A549 (cell line): Measurements from ENCODE around the gene TMEM95. TPM values are rescaled to one million over a fixed set of nuclear protein-coding genes. Genes with fewer than 3 reads are reported as not detected.
A peak's percentile ranks its signal among the peaks of the same experiment; 100 is the strongest.

Experiments used
- ATAC-seq, 2 experiments: fragments of 200-7000 bp in 1 of 2; fragments of >200 bp in 1 of 2; cut with Nextera tagmentation in 1 of 2; cut with Tn5 transposase in 1 of 2; 3 replicates each; pipeline versions ENCODE4 v1.8.0 to v1.9.1; 2018 to 2020; ENCODE audit warnings: mild to moderate bottlenecking in 1 of 2, moderate library complexity in 1 of 2
- CTCF ChIA-PET: fragments of 300-600 bp; sonication (Branson Sonifier 250); formaldehyde crosslinking; extraction: SDS; loops from one replicate; lab custom pipeline; 2021; ENCODE audit warnings: antibody characterized with exemption, inconsistent platforms; lab: Yijun Ruan, JAX
- POLR2A ChIA-PET: fragments of 350-600 bp; formaldehyde crosslinking; extraction: SDS; loops from one replicate; lab custom pipeline; 2021; ENCODE audit warnings: antibody characterized with exemption, inconsistent platforms; lab: Yijun Ruan, JAX
- DNase-seq, 2 experiments: peaks; one replicate each; pipeline versions ENCODE4 v3.0.0 to v3.0.0-alpha.2; 2011 to 2016; ENCODE audit warnings: low read depth in 1 of 2, low spot score in 1 of 2
- FAIRE-seq: peaks from 2 replicates; lab custom pipeline; 2011; peaks lifted over from hg19 to GRCh38; lab: Jason Lieb, UNC
- H3K27ac ChIP-seq, 2 experiments: fragments of >200 bp; sonication (Bioruptor Twin); formaldehyde crosslinking; 3 replicates each; pipeline ENCODE4 v1.5.1; 2016 to 2017
- H3K4me1 ChIP-seq: fragments of >200 bp; sonication (Bioruptor Twin); formaldehyde crosslinking; 3 replicates; pipeline ENCODE4 v1.6.1; 2016
- H3K4me2 ChIP-seq: fragments of >200 bp; sonication (Bioruptor Twin); formaldehyde crosslinking; 3 replicates; pipeline ENCODE4 v1.6.1; 2016
- H3K4me3 ChIP-seq: fragments of >200 bp; sonication (Bioruptor Twin); formaldehyde crosslinking; 3 replicates; pipeline ENCODE4 v1.5.1; 2016
- H3K9me3 ChIP-seq: fragments of >200 bp; sonication (Bioruptor Twin); formaldehyde crosslinking; 3 replicates; pipeline ENCODE4 v1.6.1; 2016
- CBX2 ChIP-seq: fragments of 200-600 bp; sonication (generic); IDR thresholded peaks from 2 replicates; pipeline ENCODE4 v1.6.1; 2016; ENCODE audit warnings: low read depth, mild to moderate bottlenecking, borderline replicate concordance
- CEBPB ChIP-seq, 2 experiments: fragments of >200 bp in 1 of 2; sonication (Bioruptor Twin) in 1 of 2; formaldehyde crosslinking in 1 of 2; IDR thresholded peaks; 2 replicates each; pipeline ENCODE4 v1.6.1; 2012 to 2016
- CHD2 ChIP-seq: fragments of 150-350 bp; IDR thresholded peaks from 2 replicates; pipeline ENCODE4 v1.6.1; 2014; ENCODE audit warnings: low read length; ENCODE audit not compliant: partially characterized antibody
- CHD4 ChIP-seq: fragments of 200-600 bp; sonication (generic); IDR thresholded peaks from 2 replicates; pipeline ENCODE4 v1.6.1; 2016; ENCODE audit warnings: antibody characterized with exemption, mild to moderate bottlenecking, borderline replicate concordance
- EP300 ChIP-seq, 2 experiments: fragments of >200 bp; sonication (Bioruptor Twin); formaldehyde crosslinking; IDR thresholded peaks; 2 replicates in 1 of 2; 3 replicates in 1 of 2; pipeline ENCODE4 v1.6.1; 2016 to 2017
- FOSB ChIP-seq: fragments of 250-450 bp; sonication (Bioruptor Pico); IDR thresholded peaks from 2 replicates; pipeline ENCODE4 v1.5.0; 2020; ENCODE audit warnings: mild to moderate bottlenecking, moderate library complexity
- GATA3 ChIP-seq: IDR thresholded peaks from 2 replicates; pipeline ENCODE4 v1.6.1; 2012; ENCODE audit warnings: borderline replicate concordance
- HOXA7 ChIP-seq: fragments of 250-450 bp; sonication (Bioruptor Pico); IDR thresholded peaks from 2 replicates; pipeline ENCODE4 v1.5.0; 2020; ENCODE audit warnings: mild to moderate bottlenecking, moderate library complexity
- HOXB13 ChIP-seq: fragments of 250-450 bp; sonication (Bioruptor Pico); IDR thresholded peaks from 2 replicates; pipeline ENCODE4 v1.5.0; 2020; ENCODE audit warnings: low read depth, mild to moderate bottlenecking, moderate library complexity
- HOXB5 ChIP-seq: fragments of 250-450 bp; sonication (Bioruptor Pico); IDR thresholded peaks from 2 replicates; pipeline ENCODE4 v1.5.0; 2020; ENCODE audit warnings: mild to moderate bottlenecking, moderate library complexity
- JUN ChIP-seq, 2 experiments: fragments of >200 bp; sonication (Bioruptor Twin); formaldehyde crosslinking; IDR thresholded peaks; 2 replicates in 1 of 2; 3 replicates in 1 of 2; pipeline ENCODE4 v1.6.1; 2016 to 2017
- MAFK ChIP-seq: fragments of 450-650 bp; IDR thresholded peaks from 2 replicates; pipeline ENCODE4 v1.6.1; 2014; ENCODE audit not compliant: partially characterized antibody
- MAZ ChIP-seq: fragments of 150-350 bp; IDR thresholded peaks from 2 replicates; pipeline ENCODE4 v1.6.1; 2014; ENCODE audit warnings: antibody characterized with exemption, low read depth, low read length, borderline replicate concordance
- NFE2L2 ChIP-seq: fragments of 150-350 bp; conservative IDR thresholded peaks from 2 replicates; pipeline ENCODE4 v1.6.1; 2014; ENCODE audit warnings: low read length
- NPAS2 ChIP-seq: fragments of 250-450 bp; sonication (Bioruptor Pico); IDR thresholded peaks from 2 replicates; pipeline ENCODE4 v1.8.0; 2022; ENCODE audit warnings: mild to moderate bottlenecking, moderate library complexity, borderline replicate concordance
- NR3C1 ChIP-seq: fragments of >200 bp; sonication (Bioruptor Twin); formaldehyde crosslinking; IDR thresholded peaks from 3 replicates; pipeline ENCODE4 v1.6.1; 2017
- PHF8 ChIP-seq: fragments of 200-600 bp; sonication (generic); IDR thresholded peaks from 2 replicates; pipeline ENCODE4 v1.6.1; 2016; ENCODE audit warnings: low read depth, mild to moderate bottlenecking, antibody characterized with exemption, moderate library complexity, borderline replicate concordance
- POLR2A ChIP-seq: IDR thresholded peaks from 2 replicates; pipeline ENCODE4 v1.6.1; 2012; ENCODE audit warnings: mild to moderate bottlenecking, low read length
- RARB ChIP-seq: fragments of 250-450 bp; sonication (Bioruptor Pico); IDR thresholded peaks from 2 replicates; pipeline ENCODE4 v1.8.0; 2021; ENCODE audit warnings: mild to moderate bottlenecking, moderate library complexity
- RCOR1 ChIP-seq: fragments of 150-350 bp; IDR thresholded peaks from 2 replicates; pipeline ENCODE4 v1.6.1; 2014; ENCODE audit warnings: antibody characterized with exemption, low read length, low read depth
- RFX5 ChIP-seq: fragments of 450-650 bp; IDR thresholded peaks from 2 replicates; pipeline ENCODE4 v1.7.1; 2014; ENCODE audit warnings: antibody characterized with exemption, mild to moderate bottlenecking, moderate library complexity
- RNF2 ChIP-seq: fragments of 200-600 bp; sonication (generic); IDR thresholded peaks from 2 replicates; pipeline ENCODE4 v1.6.1; 2016; ENCODE audit warnings: low read depth, mild to moderate bottlenecking, antibody characterized with exemption, moderate library complexity, borderline replicate concordance
- SREBF2 ChIP-seq: fragments of 450-650 bp; IDR thresholded peaks from 2 replicates; pipeline ENCODE4 v1.6.1; 2014; ENCODE audit warnings: mild to moderate bottlenecking, moderate library complexity
- WGBS: methylation state at CpG from one replicate; pipeline ENCODE4 v1.1.6; 2017; ENCODE audit errors: missing lambda C conversion rate; 5-methylcytosine and 5-hydroxymethylcytosine counted together
- polyA plus RNA-seq, 4 experiments: library from polyadenylated mRNA; depleted of rRNA in 3 of 4; stranded (reverse); fragments of >200 nt; fragmentation: RNase III in 1 of 4; extraction: RNeasy Plus Mini Kit Qiagen cat#74134 plus additional on column Dnase treatment in 1 of 4; gene quantifications; 2 replicates in 3 of 4; 3 replicates in 1 of 4; pipeline ENCODE4 v1.2.3, GENCODE V29; 2011 to 2017
- TF ChIP-seq, protein P1 (sequence below): fragments of >200 bp; sonication (Bioruptor Twin); formaldehyde crosslinking; IDR thresholded peaks from 2 replicates; pipeline ENCODE4 v1.6.1; 2016
- TF ChIP-seq, protein P2 (sequence below): fragments of 450-650 bp; IDR thresholded peaks from 2 replicates; pipeline ENCODE4 v1.6.1; 2014; ENCODE audit warnings: antibody characterized with exemption
- TF ChIP-seq, protein P3 (sequence below): fragments of >200 bp; sonication (Bioruptor Twin); formaldehyde crosslinking; IDR thresholded peaks from 3 replicates; pipeline ENCODE4 v1.6.1; 2016
- TF ChIP-seq, protein P4 (sequence below): IDR thresholded peaks from 2 replicates; pipeline ENCODE4 v1.6.1; 2012; ENCODE audit warnings: low read depth, borderline replicate concordance

TMEM95 gene
- polyA plus RNA-seq, 2 of the 4 experiments (the other 2 are of a cell fraction) = not detected

DNA sequence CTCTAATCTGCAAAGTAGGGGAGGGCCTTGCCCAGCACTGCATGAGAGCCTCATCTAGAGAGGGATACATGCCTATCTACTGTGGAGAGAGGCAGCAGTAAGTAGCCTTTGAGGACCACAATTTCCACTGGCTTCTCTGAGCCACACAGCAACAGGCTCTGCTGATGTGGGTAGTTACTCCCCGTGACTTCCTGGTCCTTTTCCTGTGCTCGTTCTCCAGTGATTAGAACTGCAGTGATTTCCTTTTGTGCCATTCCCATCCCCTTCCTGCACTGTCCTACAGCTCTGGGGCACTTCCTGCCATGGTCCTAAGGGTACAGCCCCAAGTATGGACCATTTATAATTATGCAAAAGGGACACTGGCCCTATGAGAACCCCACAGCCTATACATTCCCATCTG lies 36.4 kb downstream of the TMEM95 start:
- no peak for DNase-seq

DNA sequence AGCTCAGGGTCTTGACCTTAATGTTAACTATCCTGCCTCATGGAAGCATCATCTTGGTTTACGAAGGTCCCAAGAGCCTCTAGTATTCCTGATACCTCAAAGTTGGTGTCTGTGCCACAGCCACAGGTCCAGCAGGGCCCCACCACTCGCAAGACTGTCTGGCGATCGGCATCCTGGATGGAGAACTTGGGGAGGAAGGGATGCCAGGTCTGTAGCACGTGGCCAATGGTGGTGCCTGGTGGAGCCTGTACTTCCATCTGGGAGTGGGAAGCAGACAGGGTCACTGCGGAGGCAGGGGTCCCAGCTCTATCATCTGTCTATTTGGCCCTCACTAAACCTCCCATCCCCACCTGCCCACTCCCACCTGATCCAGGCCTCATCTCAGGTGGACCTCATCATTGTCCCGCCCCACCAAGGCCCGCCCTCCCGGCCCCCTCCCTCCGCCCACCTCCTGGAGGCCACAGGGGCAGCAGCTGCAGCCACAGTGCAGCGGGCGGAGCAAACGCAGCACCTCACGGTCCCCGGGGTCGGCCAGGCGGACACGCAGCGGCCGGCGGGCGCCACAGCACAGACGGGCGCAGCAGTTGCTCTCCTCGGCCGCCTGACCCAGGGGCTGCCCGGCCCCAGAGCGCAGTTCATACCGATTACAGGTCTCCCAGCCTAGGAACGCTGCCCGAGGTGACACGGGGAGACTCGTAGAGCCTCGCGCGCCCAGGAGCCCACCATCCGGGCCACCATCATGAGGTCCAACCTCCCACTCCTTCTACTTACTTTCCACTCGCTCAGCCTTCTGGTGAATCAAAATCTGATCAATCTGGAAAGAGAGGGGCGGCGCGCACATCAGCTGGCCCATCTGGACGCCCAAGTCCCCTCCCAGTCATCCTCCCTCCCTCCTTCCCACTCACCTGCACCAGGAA lies 38.0 kb downstream of the TMEM95 start:
- peak overlapping the region; percentile 88 for H3K4me2 ChIP-seq
- TF ChIP-seq FOSB (no peak), MAZ (no peak), HOXA7 (CRISPR knock-in tag) (no peak), EP300 (IDR thresholded peaks at IDR 0.05) (no peak), RNF2 (no peak), RCOR1 (no peak), NFE2L2 (no peak), CHD2 (no peak), NPAS2 (CRISPR knock-in tag) (no peak), NR3C1 (no peak)
- TF ChIP-seq, protein P1, sequence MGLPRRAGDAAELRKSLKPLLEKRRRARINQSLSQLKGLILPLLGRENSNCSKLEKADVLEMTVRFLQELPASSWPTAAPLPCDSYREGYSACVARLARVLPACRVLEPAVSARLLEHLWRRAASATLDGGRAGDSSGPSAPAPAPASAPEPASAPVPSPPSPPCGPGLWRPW = no peak
- TF ChIP-seq, all 56 proteins: peak for 0
- peaks cover 10% of the 10 kb centered on the region; the same call in 1 of the 3 replicates for H3K4me1 ChIP-seq
- ATAC-seq (no peak), DNase-seq (no peak), FAIRE-seq (no peak)
- peak overlapping the region; percentile 83 to 92; a peak in 4 of 6 replicates for H3K27ac ChIP-seq
- no peaks in the 10 kb centered on the region for H3K9me3 ChIP-seq
- POLR2A ChIA-PET = interaction anchor here (1.0 to 1.1 kb wide), 2 partner anchors 22 to 91 kb away, joined by 3 to 5 read pairs; partner anchors contain the start of gene POLR2A
- CTCF ChIA-PET = interaction anchor here (1.3 to 17.1 kb wide), 5 partner anchors 10 to 44 kb away, joined by 3 to 139 read pairs (median 12); partner anchors contain the start of genes KCTD11, TMEM102, TMEM256 and TMEM95
- 95% methylated on average over 31 of the region's 42 CpGs for WGBS
- H3K4me3 ChIP-seq = peak overlapping the region; percentile 71

More for the DNA sequence above, 36.4 kb downstream of the TMEM95 start:
- POLR2A ChIA-PET = no interaction called here
- no peak for ATAC-seq
- CTCF ChIA-PET = interaction anchor here (0.8 to 17.1 kb wide), 5 partner anchors 23 to 67 kb away, joined by 3 to 139 read pairs (median 3); partner anchors contain the start of genes KCTD11, TMEM102 and TMEM95
- WGBS = 81% methylated on average over 2 of the region's 2 CpGs
- H3K27ac ChIP-seq = no peak overlapping the region
- TF ChIP-seq MAFK = no peak
- no peak for TF ChIP-seq NPAS2 (CRISPR knock-in tag)
- no peak for TF ChIP-seq HOXB5
- TF ChIP-seq, protein P2, sequence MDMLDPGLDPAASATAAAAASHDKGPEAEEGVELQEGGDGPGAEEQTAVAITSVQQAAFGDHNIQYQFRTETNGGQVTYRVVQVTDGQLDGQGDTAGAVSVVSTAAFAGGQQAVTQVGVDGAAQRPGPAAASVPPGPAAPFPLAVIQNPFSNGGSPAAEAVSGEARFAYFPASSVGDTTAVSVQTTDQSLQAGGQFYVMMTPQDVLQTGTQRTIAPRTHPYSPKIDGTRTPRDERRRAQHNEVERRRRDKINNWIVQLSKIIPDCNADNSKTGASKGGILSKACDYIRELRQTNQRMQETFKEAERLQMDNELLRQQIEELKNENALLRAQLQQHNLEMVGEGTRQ = no peak
- no peak overlapping the region for H3K4me3 ChIP-seq
- peaks cover 10% of the 10 kb centered on the region; the same call in 1 of the 3 replicates for H3K4me1 ChIP-seq
- FAIRE-seq = no peak
- no peaks in the 10 kb centered on the region for H3K9me3 ChIP-seq
- H3K4me2 ChIP-seq = no peak overlapping the region

DNA sequence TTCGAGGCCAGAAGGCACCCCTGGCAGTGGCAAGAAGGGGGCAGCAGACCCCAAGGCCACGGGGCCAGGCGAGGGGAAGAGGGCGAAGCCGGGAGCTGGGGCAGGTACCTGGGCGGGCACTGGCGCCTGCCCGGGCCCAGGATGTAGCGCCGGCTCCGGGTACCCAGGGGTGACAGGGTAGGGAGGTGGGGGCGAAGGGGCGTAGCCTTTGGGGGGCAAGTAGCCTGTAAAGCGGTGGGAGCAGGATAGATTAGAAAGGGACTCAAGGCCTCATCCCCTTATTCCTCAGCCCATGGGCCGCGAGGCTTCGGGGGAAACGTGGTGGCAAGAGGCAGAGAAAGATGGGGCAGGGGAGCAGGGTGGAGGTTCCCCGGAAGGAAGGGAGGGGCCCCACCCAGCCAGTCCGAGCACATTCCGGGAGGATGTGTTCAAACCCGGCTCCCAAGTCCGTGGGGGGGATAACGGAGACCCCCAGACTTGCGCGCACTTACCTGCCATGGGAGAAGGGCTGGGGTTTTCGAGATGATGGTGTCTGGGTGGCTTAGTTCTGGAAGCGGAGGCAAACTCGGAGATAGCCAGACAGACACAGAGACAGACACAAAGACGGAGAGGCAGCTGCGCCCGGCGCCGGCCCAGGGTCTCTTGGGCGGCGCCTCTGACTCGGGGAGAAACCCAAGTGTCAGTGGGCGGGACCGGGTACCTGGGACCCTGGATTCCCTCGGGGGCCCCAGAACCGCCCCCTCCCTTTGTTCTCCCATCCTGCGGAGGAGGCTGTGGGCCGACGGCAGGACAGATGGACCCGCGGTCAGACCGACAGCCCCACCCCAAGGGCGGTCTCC lies 38.9 kb downstream of the TMEM95 start:
- Histone ChIP-seq H3K4me1 (peaks cover 10% of the 10 kb centered on the region; the same call in 1 of the 3 replicates), H3K27ac (peak overlapping the region; percentile 83 to 92), H3K9me3 (no peaks in the 10 kb centered on the region), H3K4me3 (peak overlapping the region; percentile 71), H3K4me2 (peak overlapping the region; percentile 88)
- ChIA-PET POLR2A (interaction anchor here (0.6 to 2.9 kb wide), 12 partner anchors 10 to 167 kb away, joined by 3 to 26 read pairs (median 4); partner anchors contain the start of genes KCTD11, NEURL4, POLR2A and TMEM102), CTCF (interaction anchor here (1.2 to 17.1 kb wide), 5 partner anchors 9 to 167 kb away, joined by 5 to 139 read pairs (median 12); partner anchors contain the start of genes KCTD11, TMEM102, TMEM256 and TMEM95)
- WGBS = 27% methylated on average over 46 of the region's 48 CpGs
- peak in 1 of 2 experiments; percentile 51 for DNase-seq
- no peak for FAIRE-seq
- ATAC-seq = peak; percentile 41 to 56; a peak in 5 of 6 replicates
- TF ChIP-seq GATA3 (no peak), POLR2A (no peak), RARB (no peak), CBX2 (no peak), CHD2 (no peak), PHF8 (0 out of 2 replicates have a peak, but pooled peaks have one; percentile 23), RFX5 (no peak), NR3C1 (no peak), MAZ (no peak), HOXB13 (CRISPR knock-in tag) (no peak), SREBF2 (no peak), CEBPB (IDR thresholded peaks at IDR 0.05) (no peak), CHD4 (no peak), JUN (IDR thresholded peaks at IDR 0.05) (no peak)
- TF ChIP-seq, protein P1 = no peak
- TF ChIP-seq, protein P3, sequence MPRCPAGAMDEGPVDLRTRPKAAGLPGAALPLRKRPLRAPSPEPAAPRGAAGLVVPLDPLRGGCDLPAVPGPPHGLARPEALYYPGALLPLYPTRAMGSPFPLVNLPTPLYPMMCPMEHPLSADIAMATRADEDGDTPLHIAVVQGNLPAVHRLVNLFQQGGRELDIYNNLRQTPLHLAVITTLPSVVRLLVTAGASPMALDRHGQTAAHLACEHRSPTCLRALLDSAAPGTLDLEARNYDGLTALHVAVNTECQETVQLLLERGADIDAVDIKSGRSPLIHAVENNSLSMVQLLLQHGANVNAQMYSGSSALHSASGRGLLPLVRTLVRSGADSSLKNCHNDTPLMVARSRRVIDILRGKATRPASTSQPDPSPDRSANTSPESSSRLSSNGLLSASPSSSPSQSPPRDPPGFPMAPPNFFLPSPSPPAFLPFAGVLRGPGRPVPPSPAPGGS = no peak
- TF ChIP-seq, protein P4, sequence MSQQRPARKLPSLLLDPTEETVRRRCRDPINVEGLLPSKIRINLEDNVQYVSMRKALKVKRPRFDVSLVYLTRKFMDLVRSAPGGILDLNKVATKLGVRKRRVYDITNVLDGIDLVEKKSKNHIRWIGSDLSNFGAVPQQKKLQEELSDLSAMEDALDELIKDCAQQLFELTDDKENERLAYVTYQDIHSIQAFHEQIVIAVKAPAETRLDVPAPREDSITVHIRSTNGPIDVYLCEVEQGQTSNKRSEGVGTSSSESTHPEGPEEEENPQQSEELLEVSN = no peak
